Measurements from ENCODE around the gene HDDC2. TPM values are rescaled to one million over a fixed set of nuclear protein-coding genes. Genes with fewer than 3 reads are reported as not detected.
A peak's percentile ranks its signal among the peaks of the same experiment; 100 is the strongest.

Gene HDDC2
- total RNA-seq, 1 donor from 2014 or later, result 26.6 TPM

- Histone ChIP-seq H3K4me1 (ENCODE audit: control insufficient read depth in 3 of 3, insufficient read depth in 3 of 3, low read length in 3 of 3) (no peaks in the 10 kb centered on the region), H3K9ac (ENCODE audit: low read depth in 1 of 3, low read length in 3 of 3) (no peak overlapping the region), H3K27ac (ENCODE audit: low read depth, low read length) (no peak overlapping the region), H3K9me3 (ENCODE audit: control insufficient read depth in 3 of 3, low read length in 3 of 3) (no peaks in the 10 kb centered on the region), H3K36me3 (ENCODE audit: control insufficient read depth in 3 of 3, insufficient read depth in 3 of 3, low read length in 3 of 3) (no peaks in the 10 kb centered on the region), H3K4me3 (ENCODE audit: low read length in 3 of 3) (no peak overlapping the region), H3K27me3 (ENCODE audit: control insufficient read depth in 3 of 3, insufficient read depth in 3 of 3, low read length in 3 of 3) (no peaks in the 10 kb centered on the region)
Measured at GRCh38 chr6:125332664-125333063, 30.9 kb upstream of the HDDC2 start.

- Histone ChIP-seq H3K27me3 (ENCODE audit: control insufficient read depth in 3 of 3, insufficient read depth in 3 of 3, low read length in 3 of 3) (no peaks in the 10 kb centered on the region), H3K9ac (ENCODE audit: low read depth in 1 of 3, low read length in 3 of 3) (no peak overlapping the region), H3K27ac (ENCODE audit: low read depth, low read length) (no peak overlapping the region), H3K4me1 (ENCODE audit: control insufficient read depth in 3 of 3, insufficient read depth in 3 of 3, low read length in 3 of 3) (no peaks in the 10 kb centered on the region), H3K4me3 (ENCODE audit: low read length in 3 of 3) (no peak overlapping the region), H3K36me3 (ENCODE audit: control insufficient read depth in 3 of 3, insufficient read depth in 3 of 3, low read length in 3 of 3) (no peaks in the 10 kb centered on the region), H3K9me3 (ENCODE audit: control insufficient read depth in 3 of 3, low read length in 3 of 3) (no peaks in the 10 kb centered on the region)
Measured at GRCh38 chr6:125325586-125325985, 23.8 kb upstream of the HDDC2 start.

- no peak overlapping the region for H3K4me3 ChIP-seq (ENCODE audit: low read length in 3 of 3)
Measured at GRCh38 chr6:125323376-125323775, 21.6 kb upstream of the HDDC2 start.

GRCh38 chr6:125316621-125317020 is 14.9 kb upstream of the HDDC2 start:
- Histone ChIP-seq H3K4me3 (ENCODE audit: low read length in 3 of 3) (no peak overlapping the region), H3K27ac (ENCODE audit: low read depth, low read length) (no peak overlapping the region), H3K9ac (ENCODE audit: low read depth in 1 of 3, low read length in 3 of 3) (no peak overlapping the region), H3K4me1 (ENCODE audit: control insufficient read depth in 3 of 3, insufficient read depth in 3 of 3, low read length in 3 of 3) (no peaks in the 10 kb centered on the region), H3K27me3 (ENCODE audit: control insufficient read depth in 3 of 3, insufficient read depth in 3 of 3, low read length in 3 of 3) (no peaks in the 10 kb centered on the region), H3K36me3 (ENCODE audit: control insufficient read depth in 3 of 3, insufficient read depth in 3 of 3, low read length in 3 of 3) (no peaks in the 10 kb centered on the region), H3K9me3 (ENCODE audit: control insufficient read depth in 3 of 3, low read length in 3 of 3) (no peaks in the 10 kb centered on the region)

More at GRCh38 chr6:125323376-125323775, 21.6 kb upstream of the HDDC2 start:
- no peaks in the 10 kb centered on the region for H3K36me3 ChIP-seq (ENCODE audit: control insufficient read depth in 3 of 3, insufficient read depth in 3 of 3, low read length in 3 of 3)
- no peaks in the 10 kb centered on the region for H3K4me1 ChIP-seq (ENCODE audit: control insufficient read depth in 3 of 3, insufficient read depth in 3 of 3, low read length in 3 of 3)
- H3K9ac ChIP-seq (ENCODE audit: low read depth in 1 of 3, low read length in 3 of 3), result no peak overlapping the region
- no peak overlapping the region for H3K27ac ChIP-seq (ENCODE audit: low read depth, low read length)
- no peaks in the 10 kb centered on the region for H3K9me3 ChIP-seq (ENCODE audit: control insufficient read depth in 3 of 3, low read length in 3 of 3)
- no peaks in the 10 kb centered on the region for H3K27me3 ChIP-seq (ENCODE audit: control insufficient read depth in 3 of 3, insufficient read depth in 3 of 3, low read length in 3 of 3)

GRCh38 chr6:125315548-125315947 is 13.8 kb upstream of the HDDC2 start:
- H3K27me3 ChIP-seq (ENCODE audit: control insufficient read depth in 3 of 3, insufficient read depth in 3 of 3, low read length in 3 of 3), result no peaks in the 10 kb centered on the region
- no peak overlapping the region for H3K9ac ChIP-seq (ENCODE audit: low read depth in 1 of 3, low read length in 3 of 3)
- H3K27ac ChIP-seq (ENCODE audit: low read depth, low read length), result no peak overlapping the region
- peaks cover 0 to 3% (median 2%) of the 10 kb centered on the region in 3 donors for H3K4me1 ChIP-seq (ENCODE audit: control insufficient read depth in 3 of 3, insufficient read depth in 3 of 3, low read length in 3 of 3)
- H3K36me3 ChIP-seq (ENCODE audit: control insufficient read depth in 3 of 3, insufficient read depth in 3 of 3, low read length in 3 of 3), result no peaks in the 10 kb centered on the region
- H3K9me3 ChIP-seq (ENCODE audit: control insufficient read depth in 3 of 3, low read length in 3 of 3), result no peaks in the 10 kb centered on the region
- no peak overlapping the region for H3K4me3 ChIP-seq (ENCODE audit: low read length in 3 of 3)

- Histone ChIP-seq H3K4me1 (ENCODE audit: control insufficient read depth in 3 of 3, insufficient read depth in 3 of 3, low read length in 3 of 3) (peaks cover 0 to 3% (median 2%) of the 10 kb centered on the region in 3 donors), H3K36me3 (ENCODE audit: control insufficient read depth in 3 of 3, insufficient read depth in 3 of 3, low read length in 3 of 3) (no peaks in the 10 kb centered on the region), H3K9me3 (ENCODE audit: control insufficient read depth in 3 of 3, low read length in 3 of 3) (no peaks in the 10 kb centered on the region), H3K9ac (ENCODE audit: low read depth in 1 of 3, low read length in 3 of 3) (peak overlapping the region in 1 of 3 donors; percentile 16), H3K27ac (ENCODE audit: low read depth, low read length) (no peak overlapping the region), H3K4me3 (ENCODE audit: low read length in 3 of 3) (no peak overlapping the region), H3K27me3 (ENCODE audit: control insufficient read depth in 3 of 3, insufficient read depth in 3 of 3, low read length in 3 of 3) (no peaks in the 10 kb centered on the region)
Measured at GRCh38 chr6:125314009-125314581, 12.3 kb upstream of the HDDC2 start.

- Histone ChIP-seq H3K27ac (ENCODE audit: low read depth, low read length) (no peak overlapping the region), H3K4me1 (ENCODE audit: control insufficient read depth in 3 of 3, insufficient read depth in 3 of 3, low read length in 3 of 3) (peaks cover 1 to 6% (median 4%) of the 10 kb centered on the region in 3 donors), H3K27me3 (ENCODE audit: control insufficient read depth in 3 of 3, insufficient read depth in 3 of 3, low read length in 3 of 3) (no peaks in the 10 kb centered on the region), H3K36me3 (ENCODE audit: control insufficient read depth in 3 of 3, insufficient read depth in 3 of 3, low read length in 3 of 3) (no peaks in the 10 kb centered on the region), H3K4me3 (ENCODE audit: low read length in 3 of 3) (no peak overlapping the region), H3K9me3 (ENCODE audit: control insufficient read depth in 3 of 3, low read length in 3 of 3) (no peaks in the 10 kb centered on the region), H3K9ac (ENCODE audit: low read depth in 1 of 3, low read length in 3 of 3) (no peak overlapping the region)
Measured at GRCh38 chr6:125312950-125313349, 11.2 kb upstream of the HDDC2 start.

GRCh38 chr6:125312478-125312877 is 10.7 kb upstream of the HDDC2 start:
- H3K36me3 ChIP-seq (ENCODE audit: control insufficient read depth in 3 of 3, insufficient read depth in 3 of 3, low read length in 3 of 3), result no peaks in the 10 kb centered on the region
- no peak overlapping the region for H3K9ac ChIP-seq (ENCODE audit: low read depth in 1 of 3, low read length in 3 of 3)
- no peak overlapping the region for H3K27ac ChIP-seq (ENCODE audit: low read depth, low read length)
- H3K27me3 ChIP-seq (ENCODE audit: control insufficient read depth in 3 of 3, insufficient read depth in 3 of 3, low read length in 3 of 3), result no peaks in the 10 kb centered on the region
- H3K4me1 ChIP-seq (ENCODE audit: control insufficient read depth in 3 of 3, insufficient read depth in 3 of 3, low read length in 3 of 3), result peaks cover 6 to 10% (median 6%) of the 10 kb centered on the region in 3 donors
- H3K9me3 ChIP-seq (ENCODE audit: control insufficient read depth in 3 of 3, low read length in 3 of 3), result no peaks in the 10 kb centered on the region
- no peak overlapping the region for H3K4me3 ChIP-seq (ENCODE audit: low read length in 3 of 3)

GRCh38 chr6:125310994-125311649 is 9.4 kb upstream of the HDDC2 start:
- Histone ChIP-seq H3K36me3 (ENCODE audit: control insufficient read depth in 3 of 3, insufficient read depth in 3 of 3, low read length in 3 of 3) (no peaks in the 10 kb centered on the region), H3K9ac (ENCODE audit: low read depth in 1 of 3, low read length in 3 of 3) (no peak overlapping the region), H3K27ac (ENCODE audit: low read depth, low read length) (no peak overlapping the region), H3K9me3 (ENCODE audit: control insufficient read depth in 3 of 3, low read length in 3 of 3) (no peaks in the 10 kb centered on the region), H3K27me3 (ENCODE audit: control insufficient read depth in 3 of 3, insufficient read depth in 3 of 3, low read length in 3 of 3) (no peaks in the 10 kb centered on the region), H3K4me3 (ENCODE audit: low read length in 3 of 3) (no peak overlapping the region), H3K4me1 (ENCODE audit: control insufficient read depth in 3 of 3, insufficient read depth in 3 of 3, low read length in 3 of 3) (peaks cover 8 to 11% (median 10%) of the 10 kb centered on the region in 3 donors)

- peaks cover 8 to 11% (median 10%) of the 10 kb centered on the region in 3 donors for H3K4me1 ChIP-seq (ENCODE audit: control insufficient read depth in 3 of 3, insufficient read depth in 3 of 3, low read length in 3 of 3)
- no peaks in the 10 kb centered on the region for H3K36me3 ChIP-seq (ENCODE audit: control insufficient read depth in 3 of 3, insufficient read depth in 3 of 3, low read length in 3 of 3)
- H3K27me3 ChIP-seq (ENCODE audit: control insufficient read depth in 3 of 3, insufficient read depth in 3 of 3, low read length in 3 of 3), result no peaks in the 10 kb centered on the region
- peak overlapping the region; percentile 44 for H3K27ac ChIP-seq (ENCODE audit: low read depth, low read length)
- no peak overlapping the region for H3K4me3 ChIP-seq (ENCODE audit: low read length in 3 of 3)
- H3K9me3 ChIP-seq (ENCODE audit: control insufficient read depth in 3 of 3, low read length in 3 of 3), result no peaks in the 10 kb centered on the region
- H3K9ac ChIP-seq (ENCODE audit: low read depth in 1 of 3, low read length in 3 of 3), result peak overlapping the region in 2 of 3 donors; percentile 1 to 18
Measured at GRCh38 chr6:125307964-125308615, 6.3 kb upstream of the HDDC2 start.
